GM18511 (cell line): ENCODE data around the gene GOLGA7B.
"Not testable (repeated sequence)": the region's sequence is repeated elsewhere in the genome, so short reads cannot be mapped to it uniquely, and the experiment has no call there.

Source experiments
- ATAC-seq: cut with Tn5 transposase; IDR thresholded peaks from one replicate; pipeline ENCODE4 v1.9.1; 2021; ENCODE audit warnings: mild to moderate bottlenecking, moderate library complexity; ENCODE audit not compliant: unreplicated experiment

GOLGA7B gene

DNA sequence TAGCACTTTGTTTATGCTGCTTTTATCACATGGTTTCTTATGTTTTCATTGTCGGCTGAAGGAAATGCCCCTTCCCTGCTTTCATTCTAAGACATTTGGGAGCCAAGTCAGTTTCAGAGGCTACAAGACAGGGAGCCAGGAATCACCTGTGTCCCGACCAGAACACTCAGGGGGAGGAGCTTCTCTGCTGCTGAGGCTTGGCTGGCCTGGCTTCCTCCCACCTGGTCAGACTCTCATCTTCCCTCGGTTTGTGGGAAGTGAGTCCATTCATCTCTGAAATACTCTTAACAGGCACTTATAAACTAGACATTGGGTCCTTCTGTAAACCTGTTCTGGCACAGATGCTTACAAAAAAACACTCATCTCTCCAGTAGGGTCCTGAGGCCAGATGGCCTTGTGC lies 19.6 kb upstream of the GOLGA7B start:
- no peak for ATAC-seq

DNA sequence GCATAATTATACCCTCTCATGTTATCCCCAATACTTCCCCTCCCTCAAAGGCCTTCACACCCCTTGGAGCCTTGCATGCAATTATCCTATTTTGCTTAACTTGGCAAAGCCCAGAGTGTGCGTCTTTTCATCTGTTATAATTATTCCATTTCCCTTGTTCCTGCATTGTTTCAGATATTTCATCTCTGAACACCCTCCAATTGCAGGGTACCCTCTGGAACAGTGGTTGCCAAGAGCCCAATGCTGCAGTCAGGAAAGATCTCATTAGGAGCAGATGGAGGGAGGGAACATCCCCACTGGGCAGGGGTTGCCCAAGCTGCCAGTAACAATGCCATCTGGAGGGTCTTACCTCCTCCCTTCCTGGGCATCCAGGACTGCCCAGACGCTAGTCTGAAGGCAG lies 18.4 kb upstream of the GOLGA7B start:
- ATAC-seq = no peak

- no peak for ATAC-seq
Observed at GRCh38 chr10:97836446-97836845, 13.2 kb upstream of the GOLGA7B start.

- ATAC-seq = no peak
Observed at GRCh38 chr10:97838091-97838490, 11.6 kb upstream of the GOLGA7B start.

- not testable (repeated sequence) for ATAC-seq
Observed at GRCh38 chr10:97841166-97841565, 8.5 kb upstream of the GOLGA7B start.

DNA sequence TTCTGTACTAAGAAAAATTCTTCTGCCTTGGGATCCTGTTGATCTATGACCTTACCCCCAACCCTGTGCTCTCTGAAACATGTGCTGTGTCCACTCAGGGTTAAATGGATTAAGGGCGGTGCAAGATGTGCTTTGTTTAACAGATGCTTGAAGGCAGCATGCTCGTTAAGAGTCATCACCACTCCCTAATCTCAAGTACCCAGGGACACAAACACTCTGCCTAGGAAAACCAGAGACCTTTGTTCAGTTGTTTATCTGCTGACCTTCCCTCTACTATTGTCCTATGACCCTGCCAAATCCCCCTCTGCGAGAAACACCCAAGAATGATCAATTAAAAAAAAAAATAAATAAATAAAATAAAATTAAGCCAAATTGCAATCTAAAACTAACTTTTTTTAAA lies 7.5 kb upstream of the GOLGA7B start:
- not testable (repeated sequence) for ATAC-seq

- ATAC-seq = no peak
Observed at GRCh38 chr10:97842656-97843280, 6.9 kb upstream of the GOLGA7B start.

DNA sequence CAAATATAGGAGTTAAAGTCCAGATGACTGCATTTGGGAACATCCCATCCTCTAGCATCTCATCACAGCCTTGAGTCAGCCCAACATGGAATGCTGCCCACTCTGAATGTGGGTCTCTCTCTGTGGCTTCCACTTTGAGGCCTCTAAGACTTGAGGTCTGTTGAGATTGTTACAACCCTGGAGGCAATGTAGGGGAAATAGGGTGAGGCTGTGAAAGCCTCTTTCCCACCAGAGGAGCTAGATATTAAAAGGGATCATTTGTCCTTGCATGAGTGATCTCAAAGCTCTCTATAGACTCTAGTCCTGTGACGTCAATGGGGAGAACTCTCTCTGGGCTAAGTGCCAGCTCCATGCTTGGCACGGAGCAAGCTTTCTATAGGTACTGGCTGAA lies 6.4 kb upstream of the GOLGA7B start:
- ATAC-seq = no peak

DNA sequence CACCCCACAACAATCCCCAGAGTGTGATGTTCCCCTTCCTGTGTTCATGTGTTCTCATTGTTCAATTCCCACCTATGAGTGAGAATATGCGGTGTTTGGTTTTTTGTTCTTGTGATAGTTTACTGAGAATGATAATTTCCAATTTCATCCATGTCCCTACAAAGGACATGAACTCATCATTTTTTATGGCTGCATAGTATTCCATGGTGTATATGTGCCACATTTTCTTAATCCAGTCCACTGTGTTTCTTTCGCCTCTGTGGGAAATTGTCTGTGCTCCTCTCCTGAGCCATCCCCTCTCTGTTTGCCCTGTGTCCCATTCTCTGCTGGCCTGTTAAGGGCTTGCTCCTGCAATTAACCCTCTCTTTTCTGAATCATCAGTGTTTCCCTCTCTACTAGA lies 5.7 kb upstream of the GOLGA7B start:
- not testable (repeated sequence) for ATAC-seq

- ATAC-seq = no peak
Observed at GRCh38 chr10:97844678-97845077, 5.0 kb upstream of the GOLGA7B start.

- ATAC-seq = no peak
Observed at GRCh38 chr10:97849103-97849686, 448 bp upstream of the GOLGA7B start.

- no peak for ATAC-seq
Observed at GRCh38 chr10:97850446-97850845, 803 bp downstream of the GOLGA7B start.

GRCh38 chr10:97851341-97852001 lies 1.8 kb downstream of the GOLGA7B start:
- ATAC-seq = no peak

DNA sequence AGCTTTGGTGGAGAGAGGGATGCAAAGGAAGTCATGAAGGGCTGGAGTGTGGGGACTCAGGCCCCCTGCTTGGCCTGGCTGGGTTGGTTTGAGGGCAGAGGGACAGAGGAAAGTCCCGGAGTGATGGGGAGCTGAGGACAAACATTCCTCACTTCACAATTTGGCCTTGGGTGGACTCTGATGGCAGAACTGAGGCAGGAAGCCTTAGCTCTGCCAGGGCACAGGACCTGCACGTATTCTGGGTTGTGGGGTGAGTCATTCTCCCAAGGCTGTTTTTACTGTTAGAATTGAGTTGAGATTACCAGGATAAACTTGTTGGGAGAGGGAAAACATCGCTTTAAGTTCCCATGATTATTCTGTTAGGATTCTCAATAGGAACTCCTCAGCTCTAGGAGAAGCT lies 2.6 kb downstream of the GOLGA7B start:
- no peak for ATAC-seq

GRCh38 chr10:97852840-97853405 lies 3.3 kb downstream of the GOLGA7B start:
- ATAC-seq = no peak

DNA sequence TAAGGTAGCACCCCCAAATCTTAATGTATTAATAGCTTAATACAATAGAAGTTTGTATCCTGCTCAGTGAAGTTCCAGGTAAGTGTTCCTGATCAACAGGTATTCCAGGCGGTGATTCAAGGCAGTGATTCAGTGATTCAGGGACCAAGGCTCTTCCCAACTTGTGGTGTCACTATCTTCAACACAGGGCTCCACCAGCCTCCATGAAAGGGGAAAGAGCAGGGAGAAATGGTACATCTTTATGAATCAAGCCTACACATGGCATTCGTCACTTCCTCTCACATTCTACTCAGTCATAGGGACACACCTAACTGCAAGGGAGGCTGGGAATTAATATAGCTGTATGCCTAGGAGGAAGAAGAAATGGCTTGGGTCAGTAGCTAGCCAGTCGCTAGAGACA lies 5.1 kb downstream of the GOLGA7B start:
- no peak for ATAC-seq

DNA sequence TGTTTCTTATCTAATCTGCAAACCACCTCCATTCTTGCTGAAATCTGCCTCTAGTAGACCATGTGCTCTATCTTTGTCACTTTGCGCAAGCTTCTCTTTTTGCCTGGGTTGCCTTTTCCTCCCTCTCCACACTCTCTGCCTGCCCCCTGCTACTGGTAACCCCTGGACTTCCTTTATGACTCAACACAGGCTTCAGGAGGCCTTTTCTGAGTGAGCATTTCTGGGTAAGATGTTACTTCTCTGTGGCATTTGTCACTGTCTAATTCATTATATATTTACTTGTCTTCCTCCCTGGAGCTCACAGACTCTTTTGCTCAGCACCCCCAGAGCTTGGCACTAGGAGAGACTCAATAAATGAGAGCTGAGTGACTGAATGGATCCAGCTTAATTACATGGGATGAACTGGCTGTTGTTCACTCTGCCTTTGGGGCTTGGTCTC lies 8.4 kb downstream of the GOLGA7B start:
- peak; percentile 51 for ATAC-seq

DNA sequence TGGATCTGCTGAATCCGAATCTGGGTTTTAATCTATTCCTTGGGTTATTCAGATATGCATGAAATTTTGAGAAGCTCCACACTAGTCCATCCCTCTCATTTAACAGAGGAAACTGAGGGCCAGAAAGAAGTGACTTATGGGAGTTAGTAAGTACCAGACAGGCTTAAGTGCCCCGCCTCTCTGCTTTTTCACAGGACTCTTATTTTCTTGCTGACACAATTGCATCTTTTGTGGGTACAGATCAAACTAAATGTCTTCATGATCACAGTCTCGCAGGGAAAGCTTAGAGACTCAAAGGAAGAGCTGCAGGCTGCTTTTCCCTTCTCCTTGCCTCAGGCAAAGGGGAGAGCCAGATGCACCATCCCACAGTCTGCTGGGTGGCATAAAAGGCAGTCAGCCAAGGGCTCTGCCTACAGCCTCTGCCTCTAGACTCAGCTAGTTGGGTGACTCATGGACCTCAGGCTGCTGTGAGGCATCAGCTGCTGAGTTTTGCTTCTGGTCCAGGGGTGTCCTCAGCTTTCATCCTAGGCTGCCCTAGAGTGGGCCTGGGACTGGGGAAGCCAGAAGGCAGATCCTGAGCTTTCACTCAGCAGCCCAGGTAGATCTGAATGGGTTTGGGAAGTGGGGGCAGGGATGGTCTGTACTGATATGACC lies 11.6 kb downstream of the GOLGA7B start:
- no peak for ATAC-seq

- ATAC-seq = no peak
Observed at GRCh38 chr10:97861924-97862323, 12.3 kb downstream of the GOLGA7B start.

DNA sequence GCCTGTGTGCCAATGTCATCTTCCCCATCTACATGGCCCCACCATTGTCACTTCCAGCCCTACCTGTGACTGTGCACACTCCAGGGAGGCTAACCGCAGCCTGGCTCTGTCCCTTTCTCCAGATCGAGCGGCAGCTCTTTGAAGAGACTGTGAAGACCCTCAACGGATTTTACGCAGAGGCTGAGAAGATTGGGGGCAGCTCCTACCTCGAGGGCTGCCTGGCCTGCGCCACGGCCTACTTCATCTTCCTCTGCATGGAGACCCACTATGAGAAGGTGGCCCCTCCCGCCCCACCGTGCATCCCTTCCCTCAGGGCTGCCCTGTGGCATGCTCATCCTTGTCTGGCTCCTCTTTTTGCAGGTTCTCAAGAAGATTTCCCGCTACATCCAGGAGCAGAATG lies 14.2 kb downstream of the GOLGA7B start:
- ATAC-seq = no peak

DNA sequence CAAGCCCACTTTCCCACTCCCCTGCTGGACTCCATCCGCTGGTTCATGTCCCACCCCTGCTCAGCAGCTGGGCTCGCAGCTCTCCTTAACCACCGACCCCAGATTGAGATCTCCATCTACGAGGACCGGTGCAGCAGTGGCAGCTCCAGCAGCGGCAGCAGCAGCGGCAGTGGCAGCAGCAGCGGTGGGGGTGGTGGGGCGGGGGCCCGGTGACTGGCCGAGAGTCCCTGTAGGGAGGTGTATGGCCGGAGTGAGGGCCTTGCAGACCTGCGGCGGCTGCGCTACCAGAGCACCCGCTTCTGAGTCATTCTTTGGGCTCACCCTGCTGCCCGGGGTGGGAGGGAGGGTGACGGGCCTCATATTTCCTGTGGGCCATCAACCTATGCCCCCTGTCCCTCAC lies 15.8 kb downstream of the GOLGA7B start:
- no peak for ATAC-seq
